Ishikawa (cell line): ENCODE data around the gene AGPAT4.

Experiments
- CEBPB ChIP-seq: IDR thresholded peaks from 2 replicates; pipeline ENCODE4 v1.6.1; 2012
- FOXM1 ChIP-seq: IDR thresholded peaks from 2 replicates; pipeline ENCODE4 v1.6.1; 2012; ENCODE audit warnings: low read depth, borderline replicate concordance
- NFIC ChIP-seq: IDR thresholded peaks from 2 replicates; pipeline ENCODE4 v1.6.1; 2012
- TAF1 ChIP-seq: IDR thresholded peaks from 2 replicates; pipeline ENCODE4 v1.6.1; 2012; ENCODE audit warnings: low read depth, mild to moderate bottlenecking
- TEAD4 ChIP-seq: IDR thresholded peaks from 2 replicates; pipeline ENCODE4 v1.6.1; 2012
- YY1 ChIP-seq: IDR thresholded peaks from 2 replicates; pipeline ENCODE4 v1.6.1; 2012; ENCODE audit warnings: low read depth
- TF ChIP-seq, protein P1 (sequence below): IDR thresholded peaks from 2 replicates; pipeline ENCODE4 v1.6.1; 2012
- TF ChIP-seq, protein P2 (sequence below): IDR thresholded peaks from 2 replicates; pipeline ENCODE4 v1.6.1; 2012
- TF ChIP-seq, protein P3 (sequence below): IDR thresholded peaks from 2 replicates; pipeline ENCODE4 v1.6.1; 2012; ENCODE audit warnings: low read depth, mild to moderate bottlenecking

DNA sequence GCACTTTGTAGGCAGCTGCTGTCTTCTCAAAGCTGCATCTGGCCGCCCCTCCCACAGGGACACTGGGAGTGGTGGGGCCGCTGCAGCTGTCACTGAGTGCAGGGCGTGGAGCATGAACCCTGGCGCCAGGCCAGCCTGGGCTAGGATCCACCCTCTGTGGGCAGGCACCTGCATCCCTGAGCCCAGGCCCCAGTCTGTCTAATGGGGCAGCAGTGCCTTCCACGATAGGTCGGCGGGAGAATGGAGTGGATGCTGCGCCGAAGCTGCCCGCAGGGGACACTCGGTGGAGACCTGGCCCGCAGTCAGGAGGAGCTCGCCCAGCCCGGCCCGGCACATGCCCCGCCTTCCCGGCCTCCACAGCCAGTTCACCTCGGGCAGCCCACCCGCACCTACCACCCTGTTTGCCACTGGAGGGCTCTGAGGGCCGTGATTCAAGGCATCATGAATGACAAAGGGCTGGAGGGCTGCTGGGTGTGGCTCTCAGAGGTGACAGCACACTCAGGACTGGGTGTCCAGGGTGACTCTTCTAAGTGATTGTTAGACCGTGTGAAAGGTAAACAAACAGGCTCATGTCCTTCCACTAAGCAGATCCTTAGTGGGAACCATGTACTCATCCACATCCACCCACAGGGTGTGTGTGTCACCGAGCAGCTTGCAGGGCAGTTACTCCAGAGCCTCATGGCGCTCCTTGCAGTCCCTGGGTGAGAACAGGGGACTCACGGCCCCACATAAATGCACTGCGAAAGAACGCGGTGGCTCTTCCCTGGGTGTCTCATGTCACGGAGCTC, 133.9 kb downstream of the AGPAT4 start:
- TF ChIP-seq FOXM1, result no peak
- TF ChIP-seq, protein P1, sequence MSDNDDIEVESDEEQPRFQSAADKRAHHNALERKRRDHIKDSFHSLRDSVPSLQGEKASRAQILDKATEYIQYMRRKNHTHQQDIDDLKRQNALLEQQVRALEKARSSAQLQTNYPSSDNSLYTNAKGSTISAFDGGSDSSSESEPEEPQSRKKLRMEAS, result no peak
- TF ChIP-seq, protein P2, sequence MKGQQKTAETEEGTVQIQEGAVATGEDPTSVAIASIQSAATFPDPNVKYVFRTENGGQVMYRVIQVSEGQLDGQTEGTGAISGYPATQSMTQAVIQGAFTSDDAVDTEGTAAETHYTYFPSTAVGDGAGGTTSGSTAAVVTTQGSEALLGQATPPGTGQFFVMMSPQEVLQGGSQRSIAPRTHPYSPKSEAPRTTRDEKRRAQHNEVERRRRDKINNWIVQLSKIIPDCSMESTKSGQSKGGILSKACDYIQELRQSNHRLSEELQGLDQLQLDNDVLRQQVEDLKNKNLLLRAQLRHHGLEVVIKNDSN, result no peak
- no peak for TF ChIP-seq TEAD4
- no peak for TF ChIP-seq TAF1
- no peak for TF ChIP-seq CEBPB
- peak; percentile 41 for TF ChIP-seq NFIC
- no peak for TF ChIP-seq YY1
- TF ChIP-seq, protein P3, sequence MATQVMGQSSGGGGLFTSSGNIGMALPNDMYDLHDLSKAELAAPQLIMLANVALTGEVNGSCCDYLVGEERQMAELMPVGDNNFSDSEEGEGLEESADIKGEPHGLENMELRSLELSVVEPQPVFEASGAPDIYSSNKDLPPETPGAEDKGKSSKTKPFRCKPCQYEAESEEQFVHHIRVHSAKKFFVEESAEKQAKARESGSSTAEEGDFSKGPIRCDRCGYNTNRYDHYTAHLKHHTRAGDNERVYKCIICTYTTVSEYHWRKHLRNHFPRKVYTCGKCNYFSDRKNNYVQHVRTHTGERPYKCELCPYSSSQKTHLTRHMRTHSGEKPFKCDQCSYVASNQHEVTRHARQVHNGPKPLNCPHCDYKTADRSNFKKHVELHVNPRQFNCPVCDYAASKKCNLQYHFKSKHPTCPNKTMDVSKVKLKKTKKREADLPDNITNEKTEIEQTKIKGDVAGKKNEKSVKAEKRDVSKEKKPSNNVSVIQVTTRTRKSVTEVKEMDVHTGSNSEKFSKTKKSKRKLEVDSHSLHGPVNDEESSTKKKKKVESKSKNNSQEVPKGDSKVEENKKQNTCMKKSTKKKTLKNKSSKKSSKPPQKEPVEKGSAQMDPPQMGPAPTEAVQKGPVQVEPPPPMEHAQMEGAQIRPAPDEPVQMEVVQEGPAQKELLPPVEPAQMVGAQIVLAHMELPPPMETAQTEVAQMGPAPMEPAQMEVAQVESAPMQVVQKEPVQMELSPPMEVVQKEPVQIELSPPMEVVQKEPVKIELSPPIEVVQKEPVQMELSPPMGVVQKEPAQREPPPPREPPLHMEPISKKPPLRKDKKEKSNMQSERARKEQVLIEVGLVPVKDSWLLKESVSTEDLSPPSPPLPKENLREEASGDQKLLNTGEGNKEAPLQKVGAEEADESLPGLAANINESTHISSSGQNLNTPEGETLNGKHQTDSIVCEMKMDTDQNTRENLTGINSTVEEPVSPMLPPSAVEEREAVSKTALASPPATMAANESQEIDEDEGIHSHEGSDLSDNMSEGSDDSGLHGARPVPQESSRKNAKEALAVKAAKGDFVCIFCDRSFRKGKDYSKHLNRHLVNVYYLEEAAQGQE, result no peak
